Measurements from ENCODE around the gene MRPS18B. TPM values are rescaled to one million over a fixed set of nuclear protein-coding genes. Genes with fewer than 3 reads are reported as not detected.
A peak's percentile ranks its signal among the peaks of the same experiment; 100 is the strongest.

Gene MRPS18B
- total and polyA plus RNA-seq, 2 of the 13 experiments (the other 11 are each of a cell fraction or from before 2014, with no cell fraction given) = 125 to 131 TPM

- TF ChIP-seq UBTF (CRISPR knock-in tag; IDR thresholded peaks at IDR 0.05) (peak; percentile 54), TMF1 (CRISPR knock-in tag; IDR thresholded peaks at IDR 0.05; ENCODE audit: low read depth) (peak; percentile 45; the same call in 1 of the 2 replicates), HNF1B (CRISPR knock-in tag; IDR thresholded peaks at IDR 0.05) (peak; percentile 99), KIAA2018 (CRISPR knock-in tag; IDR thresholded peaks at IDR 0.05; ENCODE audit: borderline replicate concordance) (no peak), ZNF225 (CRISPR knock-in tag; IDR thresholded peaks at IDR 0.05) (no peak), CBX2 (IDR thresholded peaks at IDR 0.05; ENCODE audit: low read depth, low read length) (no peak), CBX2 (CRISPR knock-in tag; IDR thresholded peaks at IDR 0.05; ENCODE audit: low read depth) (no peak), CHD2 (IDR thresholded peaks at IDR 0.05; ENCODE audit: low read depth, low read length) (no peak), ZNF703 (CRISPR knock-in tag; IDR thresholded peaks at IDR 0.05; ENCODE audit: borderline replicate concordance) (no peak), ZNF276 (CRISPR knock-in tag; IDR thresholded peaks at IDR 0.05; ENCODE audit: low read depth) (peak; percentile 34; the same call in 1 of the 2 replicates), SRF (IDR thresholded peaks at IDR 0.05; ENCODE audit: low read depth, low read length) (no peak), ZNF136 (CRISPR knock-in tag; IDR thresholded peaks at IDR 0.05; ENCODE audit: low read depth) (0 out of 2 replicates have a peak, but pooled peaks have one; percentile 80), NR2F2 (IDR thresholded peaks at IDR 0.05; ENCODE audit: borderline replicate concordance, low read depth) (peak; percentile 46; the same call in 1 of the 2 replicates)
Measured at GRCh38 chr6:30654798-30655742, 37.4 kb downstream of the MRPS18B start (continued).

Measured in HepG2 (cell line).